ENCODE results near the gene GADD45GIP1.
"Not testable (repeated sequence)": the region's sequence is repeated elsewhere in the genome, so short reads cannot be mapped to it uniquely, and the experiment has no call there.

The GADD45GIP1 gene

GRCh38 chr19:12965812-12966135 lies 8.8 kb upstream of the GADD45GIP1 start:
- no peak for TF ChIP-seq PAX5 (IDR thresholded peaks at IDR 0.05; ENCODE audit: insufficient read depth, low read length, severe bottlenecking)
- no peak for FAIRE-seq
- DNase-seq (ENCODE audit: insufficient read length, low spot score), result no peak

GRCh38 chr19:12965017-12965811 lies 8.2 kb upstream of the GADD45GIP1 start:
- peak; percentile 84 for DNase-seq (ENCODE audit: insufficient read length, low spot score)
- peak; percentile 78 for FAIRE-seq
- no peak for TF ChIP-seq POLR2AphosphoS5 (IDR thresholded peaks at IDR 0.05; ENCODE audit: low read depth, low read length)
- no peak for TF ChIP-seq POLR2A (IDR thresholded peaks at IDR 0.05; ENCODE audit: low read depth, low read length)
- TF ChIP-seq TAF1 (IDR thresholded peaks at IDR 0.05; ENCODE audit: low read depth, low read length), result no peak
- TF ChIP-seq PAX5 (IDR thresholded peaks at IDR 0.05; ENCODE audit: insufficient read depth, low read length, severe bottlenecking), result no peak
- 0 out of 2 replicates have a peak, but pooled peaks have one; percentile 37 for TF ChIP-seq POU2F2 (IDR thresholded peaks at IDR 0.05; ENCODE audit: low read depth, low read length)
- TF ChIP-seq SPI1 (IDR thresholded peaks at IDR 0.05; ENCODE audit: low read depth, low read length), result peak; percentile 35; the same call in 1 of the 2 replicates

- FAIRE-seq, result no peak
- TF ChIP-seq POU2F2 (IDR thresholded peaks at IDR 0.05; ENCODE audit: low read depth, low read length) (no peak), SPI1 (IDR thresholded peaks at IDR 0.05; ENCODE audit: low read depth, low read length) (no peak), PAX5 (IDR thresholded peaks at IDR 0.05; ENCODE audit: insufficient read depth, low read length, severe bottlenecking) (no peak), TAF1 (IDR thresholded peaks at IDR 0.05; ENCODE audit: low read depth, low read length) (no peak)
- DNase-seq (ENCODE audit: insufficient read length, low spot score), result no peak
Measured at GRCh38 chr19:12959481-12959880, 2.5 kb upstream of the GADD45GIP1 start.

- FAIRE-seq; DNase-seq (ENCODE audit: insufficient read length, low spot score): not testable (repeated sequence)
Measured at GRCh38 chr19:12957389-12957952, 448 bp upstream of the GADD45GIP1 start.

- DNase-seq (ENCODE audit: insufficient read length, low spot score) (no peak), FAIRE-seq (no peak)
- TF ChIP-seq POU2F2 (IDR thresholded peaks at IDR 0.05; ENCODE audit: low read depth, low read length) (no peak), TAF1 (IDR thresholded peaks at IDR 0.05; ENCODE audit: low read depth, low read length) (no peak), SPI1 (IDR thresholded peaks at IDR 0.05; ENCODE audit: low read depth, low read length) (no peak), POLR2A (IDR thresholded peaks at IDR 0.05; ENCODE audit: low read depth, low read length) (no peak), POLR2AphosphoS5 (IDR thresholded peaks at IDR 0.05; ENCODE audit: low read depth, low read length) (no peak), PAX5 (IDR thresholded peaks at IDR 0.05; ENCODE audit: insufficient read depth, low read length, severe bottlenecking) (no peak)
Measured at GRCh38 chr19:12955996-12956395, 1.0 kb downstream of the GADD45GIP1 start.

- not testable (repeated sequence) for FAIRE-seq
Measured at GRCh38 chr19:12955575-12955974, 1.4 kb downstream of the GADD45GIP1 start.

GRCh38 chr19:12954612-12954962 lies 2.4 kb downstream of the GADD45GIP1 start:
- no peak for TF ChIP-seq TAF1 (IDR thresholded peaks at IDR 0.05; ENCODE audit: low read depth, low read length)
- no peak for TF ChIP-seq POLR2AphosphoS5 (IDR thresholded peaks at IDR 0.05; ENCODE audit: low read depth, low read length)
- no peak for TF ChIP-seq PAX5 (IDR thresholded peaks at IDR 0.05; ENCODE audit: insufficient read depth, low read length, severe bottlenecking)
- TF ChIP-seq SPI1 (IDR thresholded peaks at IDR 0.05; ENCODE audit: low read depth, low read length), result no peak
- TF ChIP-seq POLR2A (IDR thresholded peaks at IDR 0.05; ENCODE audit: low read depth, low read length), result no peak
- TF ChIP-seq POU2F2 (IDR thresholded peaks at IDR 0.05; ENCODE audit: low read depth, low read length), result no peak
- DNase-seq (ENCODE audit: insufficient read length, low spot score) (no peak), FAIRE-seq (peak; percentile 71)

More at GRCh38 chr19:12955575-12955974, 1.4 kb downstream of the GADD45GIP1 start:
- DNase-seq (ENCODE audit: insufficient read length, low spot score), result not testable (repeated sequence)

- FAIRE-seq (no peak), DNase-seq (ENCODE audit: insufficient read length, low spot score) (no peak)
- TF ChIP-seq POLR2AphosphoS5 (IDR thresholded peaks at IDR 0.05; ENCODE audit: low read depth, low read length) (no peak; the same call in none of the 2 replicates), SPI1 (IDR thresholded peaks at IDR 0.05; ENCODE audit: low read depth, low read length) (no peak), TAF1 (IDR thresholded peaks at IDR 0.05; ENCODE audit: low read depth, low read length) (no peak), PAX5 (IDR thresholded peaks at IDR 0.05; ENCODE audit: insufficient read depth, low read length, severe bottlenecking) (no peak), POU2F2 (IDR thresholded peaks at IDR 0.05; ENCODE audit: low read depth, low read length) (no peak; the same call in 1 of the 2 replicates), POLR2A (IDR thresholded peaks at IDR 0.05; ENCODE audit: low read depth, low read length) (peak; percentile 44)
Measured at GRCh38 chr19:12953799-12954611, 3.0 kb downstream of the GADD45GIP1 start.

GRCh38 chr19:12953138-12953798 lies 3.8 kb downstream of the GADD45GIP1 start:
- FAIRE-seq (no peak), DNase-seq (ENCODE audit: insufficient read length, low spot score) (no peak)
- TF ChIP-seq POU2F2 (IDR thresholded peaks at IDR 0.05; ENCODE audit: low read depth, low read length) (no peak), POLR2AphosphoS5 (IDR thresholded peaks at IDR 0.05; ENCODE audit: low read depth, low read length) (no peak), PAX5 (IDR thresholded peaks at IDR 0.05; ENCODE audit: insufficient read depth, low read length, severe bottlenecking) (no peak), SPI1 (IDR thresholded peaks at IDR 0.05; ENCODE audit: low read depth, low read length) (no peak), POLR2A (IDR thresholded peaks at IDR 0.05; ENCODE audit: low read depth, low read length) (no peak; the same call in 1 of the 2 replicates), TAF1 (IDR thresholded peaks at IDR 0.05; ENCODE audit: low read depth, low read length) (no peak)

All from GM12891 (cell line).